A673 (cell line): ENCODE measurements around the gene RAMAC. TPM values are rescaled to one million over a fixed set of nuclear protein-coding genes. Genes with fewer than 3 reads are reported as not detected.

Experiments
- BruUV-seq: library from RNA; stranded (reverse); fragments of 400-500 nt; replicated peaks from 2 replicates; lab custom pipeline; 2021; lab: Mats Ljungman, UMichigan
- CTCF ChIA-PET: fragments of 300-600 bp; sonication (Branson Sonifier 250); formaldehyde crosslinking; loops from one replicate; lab custom pipeline; 2022; ENCODE audit warnings: antibody characterized with exemption; lab: Charles Lee
- POLR2A ChIA-PET: fragments of 300-600 bp; sonication (Branson Sonifier 250); formaldehyde crosslinking; loops from one replicate; lab custom pipeline; 2022; ENCODE audit warnings: antibody characterized with exemption; ENCODE audit not compliant: low non-redundant PET; lab: Charles Lee
- DNase-seq: peaks from one replicate; pipeline ENCODE4 v3.0.0-alpha.2; 2015; ENCODE audit warnings: low spot score
- H3K27ac ChIP-seq: fragments of 200-600 bp; sonication (generic); 2 replicates; pipeline ENCODE4 v1.5.1; 2016; ENCODE audit warnings: mixed run types, low read depth, mild to moderate bottlenecking, mixed read lengths, antibody characterized with exemption, low read length; ENCODE audit not compliant: poor library complexity, severe bottlenecking
- H3K27me3 ChIP-seq: fragments of 200-600 bp; sonication (generic); replicated peaks from 2 replicates; pipeline ENCODE4 v1.6.1; 2017; ENCODE audit warnings: mixed run types, low read depth, mild to moderate bottlenecking, mixed read lengths, antibody characterized with exemption, low read length; ENCODE audit not compliant: insufficient read depth, poor library complexity
- H3K36me3 ChIP-seq: fragments of 200-600 bp; sonication (generic); 2 replicates; pipeline ENCODE4 v1.6.1; 2016; ENCODE audit warnings: mixed run types, mild to moderate bottlenecking, mixed read lengths, antibody characterized with exemption, low read length; ENCODE audit not compliant: insufficient read depth, poor library complexity, severe bottlenecking
- H3K4me1 ChIP-seq: fragments of 200-600 bp; sonication (generic); 2 replicates; pipeline ENCODE4 v1.6.1; 2017; ENCODE audit warnings: mixed run types, mild to moderate bottlenecking, mixed read lengths, antibody characterized with exemption, low read length; ENCODE audit not compliant: insufficient read depth, poor library complexity, severe bottlenecking
- H3K4me3 ChIP-seq: fragments of 200-600 bp; sonication (generic); 2 replicates; pipeline ENCODE4 v1.5.1; 2016; ENCODE audit warnings: low read depth, mixed run types, mild to moderate bottlenecking, mixed read lengths, low read length; ENCODE audit not compliant: poor library complexity, severe bottlenecking
- H3K9me3 ChIP-seq: fragments of 200-600 bp; sonication (generic); 2 replicates; pipeline ENCODE4 v1.6.1; 2016; ENCODE audit warnings: mixed run types, low read depth, mild to moderate bottlenecking, mixed read lengths, antibody characterized with exemption, low read length; ENCODE audit not compliant: poor library complexity, severe bottlenecking
- CTCF ChIP-seq: fragments of 300-800, 200-600 bp; sonication (generic); conservative IDR thresholded peaks from 2 replicates; pipeline ENCODE4 v1.5.1; 2017; ENCODE audit warnings: low read depth, mild to moderate bottlenecking, antibody characterized with exemption, low read length, moderate library complexity, mixed read lengths
- EZH2 ChIP-seq: fragments of 200-600 bp; sonication (generic); IDR thresholded peaks from 2 replicates; pipeline ENCODE4 v1.6.1; 2017; ENCODE audit warnings: borderline replicate concordance, low read depth, mild to moderate bottlenecking, mixed read lengths, antibody characterized with exemption, low read length; ENCODE audit not compliant: poor library complexity, severe bottlenecking
- intact Hi-C: fragments of 100-400 bp; cut with micrococcal nuclease; formaldehyde crosslinking; loops from one replicate; pipeline ENCODE4 v1.10.0; 2022; ENCODE audit not compliant: unreplicated experiment
- total RNA-seq: library from RNA; stranded (reverse); gene quantifications from 2 replicates; pipeline ENCODE4 v1.2.3, GENCODE V29; 2021

Gene RAMAC
- total RNA-seq, 1 experiment from 2014 or later: 28.1 TPM

GRCh38 chr15:83036253-83036652, 50.2 kb downstream of the RAMAC start:
- Histone ChIP-seq H3K27me3 (no peaks in the 10 kb centered on the region), H3K9me3 (peaks cover 7% of the 10 kb centered on the region), H3K27ac (no peak overlapping the region), H3K4me1 (no peaks in the 10 kb centered on the region), H3K36me3 (peaks cover 34% of the 10 kb centered on the region), H3K4me3 (no peak overlapping the region)
- no TSS peak for BruUV-seq
- intact Hi-C loops: no loop called here
- ChIA-PET CTCF (no interaction called here), POLR2A (interaction anchor here (0.6 kb wide), 1 partner anchor 10 kb away, joined by 7 read pairs; no protein-coding TSS in a partner anchor)
- TF ChIP-seq CTCF (no peak), EZH2 (no peak)
- no peak for DNase-seq

- Histone ChIP-seq H3K36me3 (peaks cover 45% of the 10 kb centered on the region), H3K27ac (no peak overlapping the region), H3K4me3 (no peak overlapping the region), H3K27me3 (no peaks in the 10 kb centered on the region), H3K9me3 (peaks cover 7% of the 10 kb centered on the region), H3K4me1 (no peaks in the 10 kb centered on the region)
- ChIA-PET CTCF (no interaction called here), POLR2A (interaction anchor here (0.6 kb wide), 1 partner anchor 16 kb away, joined by 14 read pairs; no protein-coding TSS in a partner anchor)
- intact Hi-C loops: no loop called here
- DNase-seq: no peak
- BruUV-seq: no TSS peak
- no peak for TF ChIP-seq EZH2
- TF ChIP-seq CTCF: no peak
These were observed 53.2 kb downstream of the RAMAC start for GRCh38 chr15:83039206-83039605.

Other genes with a start within 250 kb of the RAMAC start
- not detected in 2 replicates for gene FSD2, start 180.1 kb upstream of the RAMAC start, total RNA-seq
- 5.1 and 5.4 TPM in 2 replicates for gene WHAMM, start 176.6 kb upstream of the RAMAC start, total RNA-seq
- 4.6 and 6.7 TPM in 2 replicates for gene HOMER2, start 33.5 kb upstream of the RAMAC start, total RNA-seq
- 20.6 and 30.6 TPM in 2 replicates for gene C15orf40, start 25.4 kb downstream of the RAMAC start, total RNA-seq
- gene BTBD1, start 81.0 kb downstream of the RAMAC start, total RNA-seq: 56.7 and 58.3 TPM in 2 replicates
- gene TM6SF1, start 121.4 kb downstream of the RAMAC start, total RNA-seq: 1.8 and 2.4 TPM in 2 replicates
- gene HDGFL3, start 221.6 kb downstream of the RAMAC start, total RNA-seq: 103 TPM in 2 replicates